ENCODE measurements around the gene TGFB2.

- no peak for TF ChIP-seq CTCF (IDR thresholded peaks at IDR 0.05)
- TF ChIP-seq EZH2 (IDR thresholded peaks at IDR 0.05; ENCODE audit: borderline replicate concordance, insufficient read depth, low read depth, low read length, poor library complexity, severe bottlenecking): no peak
Observed at GRCh38 chr1:218366322-218367052, 21.4 kb downstream of the TGFB2 start.
